ENCODE data around the gene TPT1. TPM values are rescaled to one million over a fixed set of nuclear protein-coding genes. Genes with fewer than 3 reads are reported as not detected.

The TPT1 gene
- total RNA-seq, 1 experiment from 2014 or later = 1,060 TPM

GRCh38 chr13:45333977-45334922 lies 6.7 kb downstream of the TPT1 start:
- Histone ChIP-seq H3K27me3 (ENCODE audit: control insufficient read depth, insufficient read depth, low read length) (no peaks in the 10 kb centered on the region), H3K4me3 (ENCODE audit: insufficient read depth, low read depth, low read length) (no peak overlapping the region), H3K36me3 (replicated peaks; ENCODE audit: control insufficient read depth, insufficient read depth, low read length) (peaks cover 31% of the 10 kb centered on the region)
- DNase-seq = no peak

GRCh38 chr13:45333251-45333976 lies 7.6 kb downstream of the TPT1 start:
- DNase-seq = no peak
- H3K4me3 ChIP-seq (ENCODE audit: insufficient read depth, low read depth, low read length) = no peak overlapping the region
- peaks cover 24% of the 10 kb centered on the region for H3K36me3 ChIP-seq (replicated peaks; ENCODE audit: control insufficient read depth, insufficient read depth, low read length)
- no peaks in the 10 kb centered on the region for H3K27me3 ChIP-seq (ENCODE audit: control insufficient read depth, insufficient read depth, low read length)

GRCh38 chr13:45332831-45333219 lies 8.2 kb downstream of the TPT1 start:
- DNase-seq = no peak
- Histone ChIP-seq H3K4me3 (ENCODE audit: insufficient read depth, low read depth, low read length) (no peak overlapping the region), H3K27me3 (ENCODE audit: control insufficient read depth, insufficient read depth, low read length) (no peaks in the 10 kb centered on the region), H3K36me3 (replicated peaks; ENCODE audit: control insufficient read depth, insufficient read depth, low read length) (peaks cover 18% of the 10 kb centered on the region)

- Histone ChIP-seq H3K36me3 (replicated peaks; ENCODE audit: control insufficient read depth, insufficient read depth, low read length) (peaks cover 12% of the 10 kb centered on the region), H3K4me3 (ENCODE audit: insufficient read depth, low read depth, low read length) (no peak overlapping the region), H3K27me3 (ENCODE audit: control insufficient read depth, insufficient read depth, low read length) (no peaks in the 10 kb centered on the region)
- no peak for DNase-seq
These were observed 8.8 kb downstream of the TPT1 start for GRCh38 chr13:45332036-45332830.

- no peak for DNase-seq
- Histone ChIP-seq H3K36me3 (replicated peaks; ENCODE audit: control insufficient read depth, insufficient read depth, low read length) (peaks cover 9% of the 10 kb centered on the region), H3K4me3 (ENCODE audit: insufficient read depth, low read depth, low read length) (no peak overlapping the region), H3K27me3 (ENCODE audit: control insufficient read depth, insufficient read depth, low read length) (no peaks in the 10 kb centered on the region)
These were observed 9.3 kb downstream of the TPT1 start for GRCh38 chr13:45331692-45332035.

- H3K27me3 ChIP-seq (ENCODE audit: control insufficient read depth, insufficient read depth, low read length) = no peaks in the 10 kb centered on the region
- no peak overlapping the region for H3K4me3 ChIP-seq (ENCODE audit: insufficient read depth, low read depth, low read length)
- DNase-seq = no peak
- H3K36me3 ChIP-seq (replicated peaks; ENCODE audit: control insufficient read depth, insufficient read depth, low read length) = peaks cover 6% of the 10 kb centered on the region
These were observed 9.8 kb downstream of the TPT1 start for GRCh38 chr13:45331123-45331619.

- DNase-seq = no peak
- Histone ChIP-seq H3K4me3 (ENCODE audit: insufficient read depth, low read depth, low read length) (no peak overlapping the region), H3K27me3 (ENCODE audit: control insufficient read depth, insufficient read depth, low read length) (no peaks in the 10 kb centered on the region), H3K36me3 (replicated peaks; ENCODE audit: control insufficient read depth, insufficient read depth, low read length) (no peaks in the 10 kb centered on the region)
These were observed 12.3 kb downstream of the TPT1 start for GRCh38 chr13:45328661-45329111.

- Histone ChIP-seq H3K27me3 (ENCODE audit: control insufficient read depth, insufficient read depth, low read length) (no peaks in the 10 kb centered on the region), H3K36me3 (replicated peaks; ENCODE audit: control insufficient read depth, insufficient read depth, low read length) (no peaks in the 10 kb centered on the region), H3K4me3 (ENCODE audit: insufficient read depth, low read depth, low read length) (no peak overlapping the region)
- no peak for DNase-seq
These were observed 13.6 kb downstream of the TPT1 start for GRCh38 chr13:45327253-45327955.

- Histone ChIP-seq H3K4me3 (ENCODE audit: insufficient read depth, low read depth, low read length) (no peak overlapping the region), H3K27me3 (ENCODE audit: control insufficient read depth, insufficient read depth, low read length) (no peaks in the 10 kb centered on the region), H3K36me3 (replicated peaks; ENCODE audit: control insufficient read depth, insufficient read depth, low read length) (no peaks in the 10 kb centered on the region)
- no peak for DNase-seq
These were observed 15.2 kb downstream of the TPT1 start for GRCh38 chr13:45325806-45326205.

GRCh38 chr13:45320876-45321629 lies 19.9 kb downstream of the TPT1 start:
- Histone ChIP-seq H3K4me3 (ENCODE audit: insufficient read depth, low read depth, low read length) (no peak overlapping the region), H3K27me3 (ENCODE audit: control insufficient read depth, insufficient read depth, low read length) (no peaks in the 10 kb centered on the region), H3K36me3 (replicated peaks; ENCODE audit: control insufficient read depth, insufficient read depth, low read length) (no peaks in the 10 kb centered on the region)
- DNase-seq = no peak

- no peak for DNase-seq
- Histone ChIP-seq H3K36me3 (replicated peaks; ENCODE audit: control insufficient read depth, insufficient read depth, low read length) (no peaks in the 10 kb centered on the region), H3K4me3 (ENCODE audit: insufficient read depth, low read depth, low read length) (no peak overlapping the region), H3K27me3 (ENCODE audit: control insufficient read depth, insufficient read depth, low read length) (no peaks in the 10 kb centered on the region)
These were observed 24.0 kb downstream of the TPT1 start for GRCh38 chr13:45316996-45317395.

GRCh38 chr13:45316338-45316737 lies 24.6 kb downstream of the TPT1 start:
- Histone ChIP-seq H3K4me3 (ENCODE audit: insufficient read depth, low read depth, low read length) (no peak overlapping the region), H3K27me3 (ENCODE audit: control insufficient read depth, insufficient read depth, low read length) (no peaks in the 10 kb centered on the region), H3K36me3 (replicated peaks; ENCODE audit: control insufficient read depth, insufficient read depth, low read length) (no peaks in the 10 kb centered on the region)
- no peak for DNase-seq

GRCh38 chr13:45315520-45316167 lies 25.3 kb downstream of the TPT1 start:
- Histone ChIP-seq H3K27me3 (ENCODE audit: control insufficient read depth, insufficient read depth, low read length) (no peaks in the 10 kb centered on the region), H3K36me3 (replicated peaks; ENCODE audit: control insufficient read depth, insufficient read depth, low read length) (no peaks in the 10 kb centered on the region), H3K4me3 (ENCODE audit: insufficient read depth, low read depth, low read length) (no peak overlapping the region)
- no peak for DNase-seq
